ENCODE measurements around the gene HOXA3.

The HOXA3 gene

GRCh38 chr7:27128776-27129728 lies 23.3 kb downstream of the HOXA3 start:
- no peak for DNase-seq
- ATAC-seq: no peak

GRCh38 chr7:27128034-27128433 lies 24.3 kb downstream of the HOXA3 start:
- DNase-seq: no peak
- ATAC-seq: no peak

- DNase-seq (no peak), ATAC-seq (no peak)
Measured at GRCh38 chr7:27126596-27127327, 25.6 kb downstream of the HOXA3 start.

GRCh38 chr7:27125986-27126394 lies 26.4 kb downstream of the HOXA3 start:
- DNase-seq (no peak), ATAC-seq (no peak)

GRCh38 chr7:27124902-27125689 lies 27.3 kb downstream of the HOXA3 start:
- DNase-seq: no peak
- ATAC-seq: no peak

- DNase-seq (no peak), ATAC-seq (no peak)
Measured at GRCh38 chr7:27124096-27124901, 28.1 kb downstream of the HOXA3 start.

GRCh38 chr7:27123477-27124053 lies 28.8 kb downstream of the HOXA3 start:
- ATAC-seq (no peak), DNase-seq (no peak)

- DNase-seq (no peak), ATAC-seq (no peak)
Measured at GRCh38 chr7:27123007-27123476, 29.3 kb downstream of the HOXA3 start.

- ATAC-seq (no peak), DNase-seq (no peak)
Measured at GRCh38 chr7:27122077-27122910, 30.1 kb downstream of the HOXA3 start.

- no peak for DNase-seq
- ATAC-seq: no peak
Measured at GRCh38 chr7:27121684-27122076, 30.7 kb downstream of the HOXA3 start.

GRCh38 chr7:27119412-27119911 lies 32.9 kb downstream of the HOXA3 start:
- DNase-seq (no peak), ATAC-seq (no peak)

GRCh38 chr7:27118580-27118979 lies 33.8 kb downstream of the HOXA3 start:
- ATAC-seq: no peak
- DNase-seq: no peak

- DNase-seq: no peak
- ATAC-seq: no peak
Measured at GRCh38 chr7:27117887-27118491, 34.4 kb downstream of the HOXA3 start.

GRCh38 chr7:27116962-27117886 lies 35.2 kb downstream of the HOXA3 start:
- ATAC-seq (no peak), DNase-seq (no peak)

GRCh38 chr7:27116031-27116961 lies 36.1 kb downstream of the HOXA3 start:
- DNase-seq (no peak), ATAC-seq (no peak)

- ATAC-seq (no peak), DNase-seq (no peak)
Measured at GRCh38 chr7:27115221-27116026, 37.0 kb downstream of the HOXA3 start.

GRCh38 chr7:27114881-27115220 lies 37.5 kb downstream of the HOXA3 start:
- ATAC-seq: no peak
- DNase-seq: no peak

Data from stimulated activated naive CD8-positive, alpha-beta T cell treated with anti-CD3 and anti-CD28 coated beads, Interleukin-15, Interleukin-2, amounts not matched to agents 100 U/mL and 50 U/mL, for 24 hours (primary cell).